ENCODE measurements around the gene DLGAP4.

Gene DLGAP4

GRCh38 chr20:36308353-36308752 is 2.2 kb downstream of the DLGAP4 start:
- DNase-seq (ENCODE audit: low read depth): no peak

DNA sequence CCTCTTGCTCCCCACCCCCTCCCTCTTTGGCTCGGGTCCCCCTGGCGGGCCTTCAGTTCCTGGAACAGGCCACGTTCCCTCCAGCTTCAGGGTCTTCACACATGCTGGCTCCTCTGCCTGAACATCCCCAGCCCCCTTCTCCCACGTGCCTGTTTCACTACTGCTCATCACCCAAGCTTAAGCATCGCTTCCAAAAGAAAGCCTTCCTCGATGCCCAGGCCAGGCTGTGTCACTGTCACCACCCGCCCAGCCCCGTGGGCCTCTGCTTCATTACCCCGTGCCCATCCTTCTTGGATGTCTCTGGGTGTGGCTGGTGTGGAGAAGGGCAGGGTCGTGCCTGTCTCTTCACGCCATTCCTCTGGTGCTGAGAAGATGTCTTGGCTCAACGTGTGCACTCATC is 2.8 kb downstream of the DLGAP4 start:
- no peak for DNase-seq (ENCODE audit: low read depth)

- no peak for DNase-seq (ENCODE audit: low read depth)
Measured at GRCh38 chr20:36309643-36310042, 3.5 kb downstream of the DLGAP4 start.

DNA sequence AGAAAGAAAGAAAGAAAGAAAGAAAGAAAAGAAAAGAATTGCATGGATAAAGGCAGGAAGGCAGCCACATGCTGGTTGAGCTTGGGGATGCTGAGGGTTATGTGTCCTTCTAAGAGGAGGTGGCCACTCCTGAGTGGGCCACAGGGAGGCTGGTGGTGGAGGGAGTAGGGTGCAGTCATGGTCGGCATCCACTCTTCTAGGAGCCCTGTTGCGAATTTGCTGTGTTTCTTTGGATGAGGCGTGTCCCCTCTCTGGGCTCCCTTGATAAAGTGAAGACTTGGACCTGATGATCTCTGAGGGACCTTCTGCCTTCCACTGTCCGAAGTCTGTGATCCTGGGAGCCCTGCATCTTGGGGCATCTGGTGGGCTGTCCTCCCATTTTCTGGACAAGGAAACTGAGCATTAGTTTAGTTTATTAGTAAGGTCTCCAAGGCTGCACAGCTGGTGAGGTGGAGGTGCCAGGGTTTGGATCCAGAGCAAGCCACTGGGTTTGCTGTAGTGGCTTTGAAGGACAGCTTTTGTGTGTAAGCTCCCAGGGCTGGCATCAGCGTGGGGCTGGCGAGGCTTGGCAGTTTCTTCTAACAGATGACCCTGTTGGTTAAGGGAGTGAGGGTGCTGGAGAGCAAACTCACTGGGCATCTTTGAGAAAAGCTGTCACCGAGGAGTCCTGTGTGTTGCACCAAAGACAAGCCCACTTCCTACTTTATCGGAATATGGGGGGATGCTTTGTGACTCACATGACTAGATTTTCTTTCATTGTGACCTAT is 4.3 kb downstream of the DLGAP4 start:
- DNase-seq (ENCODE audit: low read depth): no peak

GRCh38 chr20:36311141-36311853 is 5.2 kb downstream of the DLGAP4 start:
- DNase-seq (ENCODE audit: low read depth): no peak

DNA sequence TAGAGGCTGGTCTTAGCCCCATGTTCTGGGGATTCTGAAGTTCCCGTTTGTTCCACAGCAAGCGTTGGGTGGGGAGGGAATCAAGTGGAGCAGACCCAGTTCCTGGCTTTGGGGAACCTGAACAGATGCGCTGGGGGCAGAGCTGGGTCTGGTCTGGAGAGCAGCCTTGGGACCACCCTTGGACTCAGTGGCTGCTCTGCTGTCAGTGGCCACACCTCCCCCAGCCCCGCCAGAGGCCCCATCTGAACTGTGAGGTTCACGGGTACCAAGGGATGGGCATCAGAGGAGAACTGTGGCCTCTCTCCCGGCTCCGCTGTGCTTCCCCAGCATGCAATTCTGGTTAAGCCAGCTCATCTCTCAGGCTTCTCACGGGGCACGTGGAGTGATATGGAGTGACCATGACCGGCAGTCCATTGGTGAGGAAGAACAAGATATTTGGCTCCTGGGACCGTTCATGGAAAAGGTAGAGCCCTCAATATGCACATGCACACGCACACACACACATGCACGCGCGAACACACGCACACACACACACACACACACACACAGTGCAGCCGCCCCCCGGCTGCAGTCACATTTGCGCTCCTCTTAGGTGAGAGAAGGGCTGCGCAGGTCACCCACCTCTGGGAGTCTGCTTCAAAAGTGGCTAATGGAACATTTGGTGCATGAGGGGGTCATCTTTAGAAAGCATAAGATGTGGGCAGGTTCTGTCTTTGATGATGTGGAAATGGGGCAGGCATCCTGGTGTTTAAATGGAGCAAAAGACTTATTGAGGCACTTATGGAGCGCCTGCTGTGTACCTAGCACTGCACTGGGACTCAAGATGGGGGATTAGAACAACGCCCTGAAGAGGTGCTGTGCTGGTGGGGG is 6.0 kb downstream of the DLGAP4 start:
- DNase-seq (ENCODE audit: low read depth): no peak

DNA sequence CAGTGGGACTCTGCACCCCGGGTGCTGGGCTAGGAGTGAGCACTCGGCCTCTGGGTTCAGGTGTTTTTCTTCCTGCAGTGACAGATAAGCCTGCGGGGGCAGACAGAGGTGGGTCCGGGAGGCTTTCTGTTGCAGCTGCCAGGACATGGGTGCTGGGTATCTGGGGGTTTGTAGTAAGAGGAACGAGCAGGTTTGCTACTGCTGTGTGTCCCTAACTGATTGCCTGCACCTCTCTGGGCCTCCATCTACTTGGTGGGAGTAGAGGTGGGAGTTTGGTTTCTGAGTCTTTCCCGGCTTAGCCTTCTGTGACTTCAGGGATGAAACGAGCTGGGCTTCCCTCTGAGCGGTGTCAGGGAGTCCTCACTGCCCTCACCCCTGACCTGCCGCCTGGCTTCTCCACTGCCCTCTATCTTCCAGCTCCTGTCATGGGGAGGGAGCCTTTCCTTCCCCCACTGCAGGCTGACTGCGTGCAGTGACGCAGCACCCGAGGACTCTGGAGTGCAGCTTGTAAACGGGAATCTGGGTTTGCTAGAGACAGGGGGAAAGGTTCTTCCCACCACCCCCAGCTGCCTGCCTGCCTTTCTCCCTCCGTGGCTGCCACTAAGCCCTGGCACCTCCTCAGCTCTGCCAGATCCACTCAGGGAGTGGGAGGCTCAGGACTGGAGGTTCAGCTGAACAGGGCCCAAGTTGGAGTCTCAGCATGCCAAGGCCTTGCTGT is 6.7 kb downstream of the DLGAP4 start:
- no peak for DNase-seq (ENCODE audit: low read depth)

DNA sequence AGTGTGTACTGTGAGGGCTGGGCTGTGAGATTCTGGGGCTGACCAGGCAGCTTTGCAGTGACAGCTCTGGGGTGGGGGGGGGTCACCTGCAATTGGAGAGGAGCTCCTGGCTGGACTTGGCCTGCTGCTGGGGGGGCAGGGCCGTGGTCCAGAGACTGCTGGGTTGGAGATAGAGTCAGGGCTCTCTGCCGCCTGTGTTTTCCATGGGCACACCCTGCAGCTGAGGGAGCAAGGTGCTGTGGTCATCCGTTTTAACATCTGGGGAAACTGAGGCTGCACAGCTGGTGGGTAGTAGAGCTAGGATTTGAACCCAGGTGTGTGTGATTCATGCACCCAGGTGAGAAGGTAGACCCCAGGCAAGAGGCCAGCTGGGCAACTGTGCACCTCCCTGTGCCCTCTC is 7.3 kb downstream of the DLGAP4 start:
- DNase-seq (ENCODE audit: low read depth): no peak

DNA sequence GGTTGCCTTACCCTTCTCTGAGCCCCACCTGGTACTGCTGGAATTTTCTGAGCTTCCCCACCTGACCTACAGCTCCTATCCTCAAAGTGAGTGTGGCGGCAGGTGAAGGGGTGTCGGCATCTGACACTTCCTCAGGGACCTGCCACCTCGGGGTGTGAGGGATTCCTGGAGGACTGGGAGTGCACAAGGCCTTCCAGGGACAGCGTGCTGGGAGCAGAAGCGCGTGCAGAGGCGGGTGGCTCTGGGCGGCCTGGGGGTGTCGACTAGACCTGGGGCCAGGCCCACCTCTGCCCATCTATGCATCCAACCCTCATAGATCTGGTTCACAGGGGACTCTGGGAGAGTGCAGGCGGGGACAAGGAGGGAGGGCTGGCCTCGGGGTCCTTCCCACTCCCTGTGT is 7.8 kb downstream of the DLGAP4 start:
- no peak for DNase-seq (ENCODE audit: low read depth)

DNA sequence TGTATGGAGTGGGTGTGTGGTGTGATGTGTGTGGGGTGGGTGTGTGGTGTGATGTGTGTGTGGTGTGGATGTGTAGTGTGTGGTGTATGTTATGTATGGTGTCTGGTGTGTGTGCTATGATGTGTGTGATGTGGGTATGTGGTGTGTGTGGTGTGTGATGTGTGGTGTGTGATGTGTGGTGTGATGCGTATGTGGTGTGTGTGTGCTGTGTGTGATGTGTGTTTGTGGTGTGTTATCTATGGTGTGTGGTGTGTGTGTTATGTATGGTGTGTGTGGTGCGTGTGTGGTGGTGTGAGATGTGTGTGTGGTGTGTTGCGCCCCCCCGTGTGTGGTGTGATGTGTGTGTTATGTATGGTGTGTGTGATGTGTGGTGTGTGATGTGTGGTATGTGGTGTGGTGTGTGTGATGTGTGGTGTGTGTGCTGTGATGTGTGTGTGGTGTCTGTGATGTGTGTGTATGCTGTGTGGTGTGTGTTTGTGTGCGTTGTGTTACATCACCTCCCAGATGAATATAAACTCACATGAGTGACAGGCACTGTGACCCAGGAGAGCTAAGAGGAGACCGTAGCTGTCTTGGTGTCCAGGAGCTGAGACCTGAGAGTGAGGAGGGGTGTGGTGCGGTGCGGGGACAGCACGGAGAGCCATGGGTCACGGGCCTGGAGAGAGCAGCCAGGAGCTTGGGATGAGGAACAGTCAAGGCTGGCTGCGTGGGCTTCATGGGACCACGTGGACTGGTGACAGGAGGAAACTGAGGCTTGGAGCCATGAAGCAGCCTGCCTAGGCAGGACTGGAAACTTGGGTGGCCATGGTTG is 8.8 kb downstream of the DLGAP4 start:
- no peak for DNase-seq (ENCODE audit: low read depth)

DNA sequence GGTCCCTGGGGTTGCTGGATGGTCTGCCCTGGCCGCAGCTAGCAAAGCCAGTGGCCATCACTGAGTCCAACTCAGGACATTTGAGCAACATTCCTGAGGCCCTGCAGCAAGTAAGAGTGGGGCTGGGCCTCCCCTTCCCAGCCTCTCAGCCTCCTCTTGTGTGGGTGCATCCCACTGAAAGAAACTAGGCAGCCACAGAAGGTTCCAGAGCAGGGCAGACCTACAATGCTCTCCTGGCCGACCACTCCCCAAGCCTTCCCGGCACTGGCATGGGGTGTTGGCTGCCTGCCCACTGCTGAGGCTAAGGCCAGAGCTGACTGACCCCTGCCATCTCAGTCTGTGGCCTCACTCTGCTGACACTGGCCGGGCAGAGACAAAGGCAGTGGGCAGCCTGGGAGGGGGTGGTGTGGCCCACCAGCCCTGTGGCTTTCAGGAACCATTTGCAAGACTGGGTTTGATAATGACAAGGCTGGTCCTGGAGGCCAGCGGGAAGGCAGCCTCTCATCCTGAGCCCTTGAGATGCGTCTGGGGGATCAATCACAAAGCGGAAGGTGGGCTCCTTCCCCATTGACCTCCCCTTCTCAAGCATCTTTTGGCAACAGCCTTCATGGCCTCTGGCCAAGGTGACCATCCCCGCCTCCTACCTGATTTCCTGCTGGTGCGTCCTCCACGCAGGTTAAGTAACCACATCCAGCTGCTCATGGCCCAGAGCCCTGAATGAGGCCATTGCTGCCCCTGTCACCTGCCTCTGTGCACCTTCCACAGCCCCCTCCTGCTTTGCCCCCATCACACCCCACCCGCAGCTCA is 9.6 kb downstream of the DLGAP4 start:
- DNase-seq (ENCODE audit: low read depth): no peak

GRCh38 chr20:36317675-36318074 is 11.5 kb downstream of the DLGAP4 start:
- no peak for DNase-seq (ENCODE audit: low read depth)

DNA sequence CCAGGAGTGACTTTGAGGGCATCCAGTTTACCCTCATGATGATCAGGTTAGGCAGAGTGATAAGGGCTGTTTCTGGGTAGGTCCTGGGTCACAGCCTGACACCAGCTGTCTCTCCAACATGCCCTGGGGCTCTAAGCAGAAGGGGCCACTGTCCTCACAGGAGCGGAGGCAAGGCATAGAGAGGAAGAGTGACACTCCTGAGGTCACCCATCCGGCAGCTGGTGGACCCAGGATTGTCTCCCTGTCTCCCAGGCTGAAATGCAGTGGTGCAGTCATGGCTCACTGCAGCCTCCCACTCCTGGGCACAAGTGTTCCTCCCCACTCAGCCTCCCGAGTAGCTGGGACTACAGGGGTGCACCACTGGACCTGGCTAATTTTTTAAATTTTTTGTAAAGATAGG is 12.0 kb downstream of the DLGAP4 start:
- no peak for DNase-seq (ENCODE audit: low read depth)

GRCh38 chr20:36319356-36320260 is 13.5 kb downstream of the DLGAP4 start:
- DNase-seq (ENCODE audit: low read depth): no peak

DNA sequence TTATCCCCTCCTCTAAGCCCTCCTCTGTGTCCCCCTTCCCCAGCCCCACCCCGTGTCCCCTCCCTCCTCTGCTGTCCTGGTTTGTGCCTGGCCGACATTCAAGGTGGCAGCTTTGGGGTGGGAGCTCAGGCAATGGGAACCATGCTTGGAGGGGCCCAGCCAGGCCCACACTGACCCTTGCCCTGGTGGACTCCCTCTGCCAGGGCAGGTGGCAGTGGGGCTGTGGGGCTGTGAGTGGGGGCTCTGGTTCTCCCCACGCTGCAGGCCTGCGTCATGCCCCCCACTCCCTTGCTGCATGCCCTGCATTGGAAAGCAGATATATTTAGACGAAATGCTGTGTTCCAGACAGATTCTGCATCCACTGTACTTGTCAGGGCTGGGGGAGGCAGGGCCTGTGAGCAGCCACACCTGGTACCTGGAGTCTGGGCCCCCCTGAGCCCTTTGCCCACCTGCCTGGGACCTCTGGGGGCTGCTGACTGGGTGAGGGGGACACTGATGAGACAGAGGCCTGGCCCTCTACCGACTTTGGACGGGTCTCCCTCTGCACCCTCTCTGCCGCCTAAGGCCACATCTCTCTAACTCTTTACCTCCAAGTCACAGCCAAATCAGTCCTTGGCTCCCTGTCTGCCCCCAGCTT is 14.2 kb downstream of the DLGAP4 start:
- DNase-seq (ENCODE audit: low read depth): no peak

GRCh38 chr20:36320898-36321695 is 15.0 kb downstream of the DLGAP4 start:
- no peak for DNase-seq (ENCODE audit: low read depth)

DNA sequence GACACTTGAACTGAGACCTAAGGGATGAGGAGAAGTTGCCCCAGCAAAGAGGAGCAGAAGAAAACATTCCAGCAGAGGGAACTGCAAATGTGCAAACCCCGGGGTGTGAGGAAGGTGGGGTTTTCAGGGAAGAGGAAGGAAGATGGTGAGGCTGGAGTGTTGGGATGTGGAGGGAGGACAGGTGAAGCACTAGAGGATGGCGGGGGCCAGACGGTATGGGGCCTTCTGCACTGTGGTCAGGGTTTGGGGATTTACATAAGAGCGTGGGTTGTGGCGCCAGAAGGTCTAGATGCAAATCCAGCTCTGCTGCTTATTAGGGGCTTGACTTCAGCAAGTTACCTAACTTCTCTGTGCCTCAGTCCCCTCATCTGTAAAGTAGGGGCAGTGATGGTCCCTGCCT is 16.0 kb downstream of the DLGAP4 start:
- DNase-seq (ENCODE audit: low read depth): no peak

GRCh38 chr20:36330091-36330490 is 24.0 kb downstream of the DLGAP4 start:
- DNase-seq (ENCODE audit: low read depth): no peak
